Activated T-helper 1 cell treated with anti-CD3 and anti-CD28 coated beads, Interleukin-2, amount 50 U/mL, for 16 hours (primary cell): Measurements from ENCODE around the gene GMDS.

Experiments
- DNase-seq, 2 donors: peaks; one replicate each; pipeline ENCODE4 v3.0.0-alpha.2; 2020; ENCODE audit warnings: low read depth in 1 of 2, low spot score in 1 of 2

Gene GMDS

GRCh38 chr6:1910621-1911407, 334.6 kb downstream of the GMDS start:
- DNase-seq, result no peak

- no peak for DNase-seq
These were observed 336.6 kb downstream of the GMDS start for GRCh38 chr6:1908784-1909183.

GRCh38 chr6:1906609-1907008, 338.8 kb downstream of the GMDS start:
- no peak for DNase-seq

- DNase-seq, result no peak
These were observed 339.4 kb downstream of the GMDS start for GRCh38 chr6:1906014-1906413.

- DNase-seq, result no peak
These were observed 340.5 kb downstream of the GMDS start for GRCh38 chr6:1904898-1905297.

- DNase-seq, result no peak
These were observed 341.0 kb downstream of the GMDS start for GRCh38 chr6:1904466-1904799.

GRCh38 chr6:1903780-1904465, 341.5 kb downstream of the GMDS start:
- no peak for DNase-seq

GRCh38 chr6:1901556-1901955, 343.8 kb downstream of the GMDS start:
- no peak for DNase-seq

GRCh38 chr6:1896897-1897296, 348.5 kb downstream of the GMDS start:
- DNase-seq, result no peak

GRCh38 chr6:1895721-1896120, 349.7 kb downstream of the GMDS start:
- DNase-seq, result no peak

- no peak for DNase-seq
These were observed 350.5 kb downstream of the GMDS start for GRCh38 chr6:1894954-1895353.

- DNase-seq, result no peak
These were observed 351.8 kb downstream of the GMDS start for GRCh38 chr6:1893470-1894130.

- no peak for DNase-seq
These were observed 352.7 kb downstream of the GMDS start for GRCh38 chr6:1892716-1893115.

GRCh38 chr6:1890987-1891386, 354.4 kb downstream of the GMDS start:
- DNase-seq, result no peak

GRCh38 chr6:1890071-1890470, 355.3 kb downstream of the GMDS start:
- DNase-seq, result no peak

GRCh38 chr6:1885576-1886011, 359.8 kb downstream of the GMDS start:
- no peak for DNase-seq

GRCh38 chr6:1884313-1884712, 361.1 kb downstream of the GMDS start:
- no peak for DNase-seq

- no peak for DNase-seq
These were observed 367.1 kb downstream of the GMDS start for GRCh38 chr6:1878330-1878729.

GRCh38 chr6:1873781-1874180, 371.6 kb downstream of the GMDS start:
- no peak for DNase-seq

GRCh38 chr6:1872649-1873131, 372.7 kb downstream of the GMDS start:
- DNase-seq, result no peak

GRCh38 chr6:1871724-1872315, 373.6 kb downstream of the GMDS start:
- no peak for DNase-seq

- no peak for DNase-seq
These were observed 374.5 kb downstream of the GMDS start for GRCh38 chr6:1870932-1871331.
